Activated CD4-positive, alpha-beta T cell treated with anti-CD3 and anti-CD28 coated beads, Interleukin-2, amount 50 U/mL, for 1 hour (primary cell): ENCODE results near the gene LAMA2.

Source experiments
- DNase-seq: peaks from one replicate; pipeline ENCODE4 v3.0.0-alpha.2; 2020

The LAMA2 gene

DNA sequence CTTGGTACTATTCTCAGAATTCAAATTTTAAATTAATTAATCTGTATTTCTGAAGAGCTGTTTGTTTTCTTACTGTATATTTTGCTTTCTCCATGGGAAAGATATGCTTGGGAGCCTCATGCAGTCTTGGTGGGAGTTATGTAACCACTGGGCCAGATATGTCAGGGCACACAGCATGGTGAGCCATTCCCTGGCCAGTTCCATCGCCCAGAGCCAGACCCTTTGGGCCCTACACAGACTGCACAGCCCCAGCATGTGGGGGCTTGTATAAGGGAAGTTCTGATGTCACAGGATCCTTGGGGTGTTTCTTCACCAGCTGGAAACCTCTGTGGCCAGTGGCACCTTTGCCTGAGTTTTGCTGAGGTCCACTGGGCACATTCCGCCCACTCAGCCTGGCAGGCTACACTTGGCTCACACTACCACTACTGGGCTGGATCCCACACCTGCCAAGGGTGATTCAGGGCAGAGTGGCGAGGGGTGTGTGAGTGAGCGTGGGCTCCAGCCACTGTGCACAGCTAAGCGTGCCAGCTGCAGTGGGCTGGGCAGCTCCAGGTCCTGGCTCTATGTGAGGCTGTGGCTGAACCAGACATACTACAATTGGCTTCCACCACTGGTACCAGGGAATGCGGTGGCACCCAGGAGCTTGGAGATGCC, 533.5 kb downstream of the LAMA2 start:
- DNase-seq: no peak

DNA sequence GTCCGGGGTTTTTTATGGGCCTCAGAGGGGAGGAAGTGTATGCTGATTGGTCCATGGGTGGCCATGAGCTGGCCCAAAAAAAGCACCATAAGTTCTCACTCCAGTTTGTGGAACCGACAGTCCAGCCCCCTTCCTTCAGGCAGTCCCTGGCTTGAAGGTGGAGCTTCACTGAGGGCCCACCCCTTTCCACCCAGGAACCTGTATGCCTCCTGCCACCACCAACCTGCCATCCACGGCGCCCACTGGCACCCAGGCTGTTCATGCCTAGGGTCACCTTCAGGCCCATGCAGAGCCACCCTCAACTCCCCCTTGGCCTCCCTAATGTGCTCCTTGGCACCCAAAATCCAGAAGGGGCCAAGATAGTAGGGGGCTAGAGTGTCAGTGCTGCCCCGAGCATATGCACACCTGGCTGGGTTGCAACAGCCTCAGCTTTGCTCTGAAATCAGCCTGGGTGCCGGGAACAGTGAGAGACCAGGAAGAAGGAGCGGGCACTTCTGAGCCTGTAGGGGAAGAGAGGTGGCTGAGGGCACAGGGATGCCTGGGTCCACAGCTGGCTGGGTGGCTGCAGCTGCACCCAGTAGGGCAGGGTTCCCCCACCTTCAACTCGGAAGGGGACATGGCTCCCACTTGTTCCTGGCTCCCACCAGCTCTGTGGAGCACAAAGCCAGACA, 534.6 kb downstream of the LAMA2 start:
- DNase-seq: no peak

DNA sequence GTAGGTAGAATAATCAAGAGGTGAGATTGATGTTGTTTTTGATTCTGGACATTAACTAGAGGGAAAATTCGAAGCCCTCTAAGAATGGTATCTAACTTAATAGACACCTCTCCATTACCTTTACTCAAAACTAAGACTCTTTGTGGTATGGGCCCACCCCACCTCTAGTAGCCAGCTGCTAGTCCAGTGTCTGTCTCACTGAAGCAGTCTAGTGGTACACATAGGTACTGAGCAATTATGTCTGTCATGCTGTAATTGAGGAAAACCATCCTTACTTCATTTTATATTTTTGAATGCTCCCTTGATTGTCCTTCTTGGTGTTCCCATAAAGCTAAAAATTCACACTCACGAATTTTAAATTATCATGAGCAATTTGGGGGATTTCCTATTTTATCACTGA, 536.4 kb downstream of the LAMA2 start:
- no peak for DNase-seq

DNA sequence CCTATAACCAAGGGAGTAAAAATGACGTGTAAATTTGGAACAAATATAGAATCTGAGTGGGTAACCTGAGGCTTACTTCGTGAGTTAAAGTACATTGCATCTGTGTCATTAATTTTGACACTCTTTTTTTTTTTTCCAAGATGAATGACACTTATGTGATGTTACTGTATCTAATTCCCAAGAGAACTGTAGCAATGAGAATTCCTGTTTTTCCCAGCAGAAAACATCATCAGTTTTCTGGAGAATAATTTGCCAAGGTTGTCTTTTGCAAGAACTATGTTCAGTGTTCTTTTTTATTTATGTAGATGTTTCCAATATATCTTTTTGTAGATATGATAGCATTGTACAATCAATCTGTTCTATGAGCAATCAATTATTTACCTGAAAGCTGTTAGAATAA, 543.4 kb downstream of the LAMA2 start:
- DNase-seq: no peak

DNA sequence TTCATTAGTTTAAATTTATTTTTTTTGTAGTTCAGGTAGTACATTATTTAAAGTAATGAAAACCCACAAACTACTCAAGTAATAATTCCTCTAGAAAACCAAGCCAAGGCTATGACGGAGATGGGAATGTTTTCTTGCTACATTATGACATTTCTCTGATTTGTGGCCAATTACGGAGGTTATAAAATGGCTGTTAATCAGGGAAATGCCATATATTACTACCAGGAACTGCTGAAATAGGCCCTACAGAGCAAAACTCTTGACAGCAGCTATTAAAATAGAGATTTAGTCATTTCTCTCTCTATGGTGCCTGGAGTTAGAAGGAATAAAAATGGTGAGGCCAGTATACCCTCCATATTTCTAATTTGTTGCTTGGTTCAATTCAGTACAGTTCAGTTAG, 547.0 kb downstream of the LAMA2 start:
- no peak for DNase-seq

DNA sequence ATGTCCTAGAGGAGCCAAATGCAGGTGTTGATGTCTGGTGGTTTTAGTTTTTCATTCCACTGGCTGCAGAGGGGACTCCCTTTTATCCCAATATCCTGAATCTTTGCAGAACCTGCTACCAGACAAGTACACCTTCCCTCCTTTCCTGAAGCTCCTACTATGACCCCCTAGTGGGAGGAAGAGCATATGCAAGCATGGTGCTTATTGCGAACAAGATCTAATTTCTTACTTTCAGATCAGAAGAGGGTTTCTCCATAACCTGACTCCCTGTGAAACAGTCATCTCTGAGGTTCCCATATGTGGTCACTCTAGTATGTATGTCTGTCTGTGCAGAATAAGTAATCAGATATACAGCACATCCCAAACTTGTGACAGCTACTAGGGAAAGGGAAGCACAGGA, 549.8 kb downstream of the LAMA2 start:
- DNase-seq: no peak

DNA sequence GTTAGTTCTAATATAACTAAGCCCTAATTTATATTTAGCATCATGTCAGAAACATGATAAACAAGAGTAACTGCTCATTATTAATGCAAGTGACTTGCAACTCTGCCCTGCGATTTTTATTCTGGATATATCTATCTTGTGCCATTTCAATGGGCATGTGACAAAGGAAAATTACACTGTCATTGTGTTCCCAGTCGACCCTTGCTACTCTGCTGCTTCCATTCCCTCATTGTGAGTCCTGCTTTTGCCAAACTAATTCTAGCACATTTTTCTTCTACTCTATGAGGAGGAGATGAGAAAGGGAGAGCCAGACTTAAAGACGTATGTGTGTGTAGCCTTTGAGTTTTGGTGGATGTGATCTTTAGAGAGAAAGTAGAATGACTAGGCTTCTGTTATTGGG, 551.2 kb downstream of the LAMA2 start:
- DNase-seq: no peak

DNA sequence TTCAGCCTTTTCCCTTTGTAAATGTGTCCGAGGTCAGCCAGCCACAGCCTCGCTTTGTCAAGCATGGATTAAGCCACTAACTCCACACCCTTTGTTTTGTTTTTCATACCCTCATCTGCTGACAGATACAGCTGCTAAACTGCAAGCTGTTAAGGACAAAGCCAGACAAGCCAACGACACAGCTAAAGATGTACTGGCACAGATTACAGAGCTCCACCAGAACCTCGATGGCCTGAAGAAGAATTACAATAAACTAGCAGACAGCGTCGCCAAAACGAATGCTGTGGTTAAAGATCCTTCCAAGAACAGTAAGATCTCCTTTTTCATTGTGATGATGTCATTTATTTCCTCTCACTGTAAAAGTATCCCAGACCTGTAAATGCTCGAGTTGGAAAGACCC, 557.8 kb downstream of the LAMA2 start:
- DNase-seq: no peak

DNA sequence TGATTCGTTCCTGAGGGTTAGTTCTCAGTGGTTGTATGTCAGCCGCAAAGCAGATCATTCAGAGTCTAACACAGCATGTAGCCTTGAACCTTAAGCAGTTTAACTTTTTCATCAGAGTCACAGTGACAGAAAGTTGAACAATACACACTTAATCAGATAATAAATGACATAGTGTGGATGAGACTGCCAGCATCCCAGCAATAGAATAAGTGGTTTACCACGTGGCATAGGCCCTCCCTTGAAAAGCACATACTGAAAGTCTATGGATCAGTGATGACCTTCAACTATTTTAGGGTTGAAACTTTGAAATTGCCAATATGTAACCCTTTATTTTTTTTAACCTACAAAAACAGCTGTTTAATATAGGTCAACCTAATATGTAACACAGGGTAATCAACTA, 561.7 kb downstream of the LAMA2 start:
- DNase-seq: no peak

DNA sequence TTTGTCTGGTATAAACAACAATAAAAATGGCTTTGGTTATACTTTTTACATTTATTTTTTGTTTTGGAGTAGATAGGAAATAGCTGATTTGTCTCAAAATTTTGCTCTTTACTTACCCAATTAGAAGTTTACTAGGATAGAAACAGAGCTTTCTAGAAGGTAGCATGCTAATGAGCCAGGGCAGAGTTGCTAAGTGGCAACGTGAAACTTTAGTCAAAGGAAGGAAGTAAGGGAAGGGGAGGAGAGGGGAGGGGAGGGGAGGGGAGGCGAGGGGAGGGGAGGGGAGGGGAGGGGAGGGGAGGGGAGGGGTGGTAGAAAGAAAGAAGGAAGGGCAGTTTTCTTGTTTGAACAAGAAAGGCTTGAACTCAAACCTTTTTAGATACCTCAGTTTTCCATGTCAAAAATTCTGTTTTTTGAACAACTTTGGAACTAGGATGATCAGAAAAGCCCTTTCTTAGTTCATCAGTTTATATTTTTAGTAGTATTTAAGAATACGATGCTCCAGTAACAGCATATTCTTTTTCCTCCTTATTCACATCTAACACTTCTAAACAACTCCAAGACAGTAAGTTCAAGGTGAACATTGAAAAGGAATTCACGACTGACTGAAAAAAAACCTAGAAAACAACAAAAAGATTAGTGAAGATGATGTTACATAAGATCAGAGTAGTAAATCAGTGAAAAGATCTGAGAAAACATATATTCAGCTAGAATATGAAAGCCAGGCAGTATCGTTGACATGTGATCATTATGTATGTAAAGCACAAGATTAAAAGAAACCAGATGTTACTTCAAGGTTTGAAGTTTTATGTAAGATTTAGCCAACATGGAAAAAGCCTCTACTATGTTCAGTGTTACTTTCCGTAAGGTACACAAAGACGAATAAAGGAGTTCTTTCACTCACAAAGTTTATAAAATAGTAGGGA, 563.6 kb downstream of the LAMA2 start:
- DNase-seq: no peak

DNA sequence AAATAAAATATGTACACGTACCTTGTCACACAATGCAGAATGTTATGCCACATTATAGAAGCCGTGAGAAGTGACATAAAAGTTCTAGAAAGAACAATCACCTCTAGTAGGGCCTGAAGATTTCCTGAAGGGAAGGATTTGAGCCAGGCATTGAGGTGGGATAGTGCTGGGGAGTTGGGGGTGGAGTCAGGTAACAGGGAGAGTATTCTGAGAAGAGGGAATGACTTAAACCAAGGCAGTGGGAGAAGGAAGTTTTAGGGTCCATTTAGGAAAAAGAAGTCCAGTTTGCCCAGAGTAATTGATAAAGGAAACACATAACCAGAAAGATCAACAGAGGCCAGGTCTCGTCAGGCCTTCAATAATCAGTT, 564.2 kb downstream of the LAMA2 start:
- no peak for DNase-seq

DNA sequence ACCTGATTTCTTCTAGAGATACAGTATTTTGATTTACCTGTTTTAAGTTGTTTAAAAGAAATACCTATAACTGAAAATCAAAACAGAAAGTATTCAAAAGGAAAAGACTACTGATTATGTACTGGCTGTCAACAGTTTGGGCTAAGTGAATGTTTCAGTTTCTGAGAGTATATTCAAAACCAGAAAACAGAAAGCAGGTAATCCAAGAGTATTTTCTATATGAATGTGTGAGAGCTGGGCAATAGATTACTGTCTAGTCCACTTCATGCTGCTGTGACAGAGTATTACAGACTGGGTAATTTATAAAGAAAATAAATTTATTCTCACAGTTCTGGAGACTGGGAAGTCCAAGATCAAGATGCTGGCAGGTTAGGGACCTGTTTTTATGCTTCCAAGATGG, 566.0 kb downstream of the LAMA2 start:
- DNase-seq: no peak

DNA sequence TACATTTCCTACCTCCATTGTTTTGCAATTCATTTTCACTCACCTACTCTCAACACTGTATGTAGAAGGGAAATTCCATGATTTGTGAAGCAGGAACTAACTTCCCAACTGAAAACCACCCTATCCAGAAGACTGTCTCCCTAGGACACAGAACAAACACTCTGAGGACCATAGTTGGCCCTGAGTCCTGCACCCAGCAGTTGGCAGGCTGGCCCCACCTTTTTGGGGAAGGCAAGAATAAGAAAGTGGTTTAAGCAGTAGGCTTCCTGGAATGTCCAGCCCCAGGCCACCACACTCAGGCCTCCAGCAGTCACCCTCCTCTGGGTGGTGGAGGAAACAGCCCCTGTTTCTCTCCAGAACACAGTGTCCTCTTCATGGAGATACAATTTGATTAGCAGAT, 568.2 kb downstream of the LAMA2 start:
- DNase-seq: no peak

DNA sequence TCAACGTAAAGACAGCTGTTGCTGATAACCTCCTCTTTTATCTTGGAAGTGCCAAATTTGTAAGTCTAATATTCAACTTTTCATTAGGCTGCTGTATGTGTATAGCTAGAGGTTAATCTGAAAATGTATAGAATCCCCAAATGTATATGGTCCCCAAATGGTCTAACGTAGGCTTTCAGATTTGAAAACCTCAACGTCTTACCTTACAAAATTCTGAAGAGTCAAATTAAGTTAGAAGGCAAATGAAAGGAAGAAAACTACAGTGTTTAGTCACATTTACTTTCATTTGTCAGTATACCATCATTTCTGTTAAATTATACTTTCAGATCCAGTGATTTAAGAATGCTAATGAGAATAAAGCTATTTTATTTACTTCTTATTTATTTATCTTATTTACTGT, 570.1 kb downstream of the LAMA2 start:
- no peak for DNase-seq

DNA sequence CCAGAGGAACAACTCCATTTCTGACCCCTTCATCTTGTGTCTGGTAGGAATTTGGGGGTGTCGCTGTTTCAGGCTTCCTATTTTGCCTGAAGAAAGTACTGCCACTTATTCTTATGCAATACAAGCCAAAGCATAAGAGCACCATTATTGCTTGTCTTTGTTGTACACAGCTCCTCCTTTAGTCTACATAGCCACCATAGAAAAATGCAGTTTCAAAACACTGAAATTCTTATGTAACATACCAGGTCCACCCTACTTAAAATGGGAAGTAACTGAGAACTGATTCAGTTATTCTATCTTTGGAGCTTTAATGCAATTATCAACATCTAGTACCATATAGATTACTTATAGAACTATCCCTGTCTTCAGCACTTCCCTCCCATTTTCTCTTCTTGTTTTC, 571.5 kb downstream of the LAMA2 start:
- no peak for DNase-seq

DNA sequence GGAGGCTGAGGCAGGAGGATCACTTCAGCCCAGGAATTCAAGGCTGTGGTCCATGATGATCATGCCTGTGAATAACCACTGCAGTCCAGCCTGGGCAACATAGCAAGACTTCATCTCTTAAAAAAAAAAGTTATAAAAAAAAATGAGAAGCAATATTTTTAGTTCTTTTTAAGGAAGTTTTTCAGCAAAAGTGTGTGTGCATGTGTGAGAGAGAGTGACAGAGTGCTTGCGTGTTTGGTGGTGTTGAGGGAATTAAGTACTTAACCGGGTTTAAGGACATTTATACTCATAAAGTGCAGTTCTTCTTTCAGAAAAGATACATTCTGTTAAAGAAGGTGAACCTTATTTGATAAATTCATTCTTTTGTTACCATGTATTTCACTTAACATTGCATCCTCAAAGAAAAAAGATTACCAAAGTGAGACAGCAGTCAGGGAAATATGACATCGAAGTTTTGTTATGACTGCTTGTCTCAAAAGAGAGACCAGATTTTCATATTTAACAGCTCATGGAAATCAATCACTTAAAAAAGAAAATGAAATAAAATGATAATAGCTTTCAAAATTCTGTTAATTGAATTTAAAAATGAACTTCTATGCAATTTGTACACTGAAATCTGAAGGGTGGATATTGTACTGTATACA, 572.3 kb downstream of the LAMA2 start:
- no peak for DNase-seq

DNA sequence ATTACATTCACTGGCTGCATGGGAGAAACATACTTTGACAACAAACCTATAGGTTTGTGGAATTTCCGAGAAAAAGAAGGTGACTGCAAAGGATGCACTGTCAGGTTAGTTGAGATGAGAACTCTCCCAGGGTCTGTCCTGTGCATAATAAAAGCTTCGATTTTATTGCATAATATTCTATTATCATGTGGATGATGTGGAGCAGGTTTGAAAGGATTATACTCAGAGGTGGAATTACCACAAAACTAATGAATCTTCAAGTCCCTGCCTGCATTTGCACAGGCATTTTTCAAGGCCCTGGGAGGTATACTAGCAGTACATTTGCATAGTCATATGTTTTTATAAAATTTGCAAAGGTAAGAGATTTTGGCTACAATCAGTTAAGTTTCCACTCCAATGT, 577.3 kb downstream of the LAMA2 start:
- no peak for DNase-seq

DNA sequence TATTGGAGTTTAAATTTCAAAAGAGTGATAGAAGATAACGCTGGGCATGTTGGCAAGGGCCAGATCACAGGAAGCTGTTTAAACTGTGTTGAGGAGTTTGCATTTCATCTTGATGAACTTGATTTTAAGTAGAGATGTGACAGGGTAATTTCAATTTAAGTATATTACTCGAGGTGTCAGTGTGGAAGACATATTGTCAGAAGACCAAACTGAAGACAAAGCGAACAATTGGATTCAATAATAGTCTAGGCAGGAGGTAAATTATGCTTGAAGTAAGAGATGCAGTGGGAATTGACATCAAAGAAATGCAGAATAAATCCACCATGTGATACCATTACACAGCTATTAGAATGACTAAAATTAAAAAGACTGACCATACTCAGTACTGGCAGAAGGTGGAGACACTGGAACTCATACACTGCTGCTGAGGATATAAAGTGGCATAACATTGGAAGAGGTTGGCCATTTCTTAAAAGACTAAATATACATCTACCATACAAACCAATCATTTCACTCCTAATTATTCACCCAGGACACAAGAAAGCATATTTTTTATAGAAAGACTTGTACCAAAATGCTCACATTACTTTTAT, 586.2 kb downstream of the LAMA2 start:
- no peak for DNase-seq

DNA sequence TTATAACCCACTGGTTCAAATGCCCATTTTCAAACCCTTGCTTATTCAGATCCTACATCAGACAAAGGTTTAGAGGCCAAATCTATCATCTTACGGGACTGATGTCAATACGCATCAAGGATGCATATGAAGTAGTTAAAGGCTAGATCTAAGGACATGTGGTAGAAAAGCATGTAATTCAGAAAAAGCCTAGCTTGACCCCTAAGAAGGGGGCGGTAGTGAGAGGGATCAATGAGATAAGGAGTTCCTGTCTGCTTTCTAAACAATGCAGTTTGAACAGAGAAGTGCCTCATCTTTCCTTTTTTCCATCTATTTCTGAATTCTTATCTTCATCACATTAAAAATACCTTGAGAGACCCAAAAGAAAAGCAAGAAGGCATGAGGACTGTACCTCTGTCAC, 589.3 kb downstream of the LAMA2 start:
- no peak for DNase-seq

DNA sequence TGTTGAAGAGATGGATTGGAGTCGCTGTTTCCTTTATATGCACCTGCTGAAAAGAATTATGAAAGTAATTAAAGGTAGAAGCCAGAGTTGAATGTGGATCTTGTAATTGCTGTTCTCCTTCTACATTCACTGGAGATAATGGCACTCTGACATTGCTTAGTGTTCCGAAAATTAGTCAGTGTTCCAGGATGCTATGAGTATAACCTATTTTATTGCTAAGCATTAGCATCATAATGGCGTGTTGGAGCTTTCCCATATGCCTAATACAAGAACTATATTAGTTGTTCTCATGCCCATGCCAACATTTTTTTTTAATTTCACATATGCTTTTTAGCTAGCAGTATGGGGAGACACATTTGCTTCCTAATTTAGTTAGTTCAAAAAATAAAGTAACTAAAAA, 590.6 kb downstream of the LAMA2 start:
- DNase-seq: no peak

DNA sequence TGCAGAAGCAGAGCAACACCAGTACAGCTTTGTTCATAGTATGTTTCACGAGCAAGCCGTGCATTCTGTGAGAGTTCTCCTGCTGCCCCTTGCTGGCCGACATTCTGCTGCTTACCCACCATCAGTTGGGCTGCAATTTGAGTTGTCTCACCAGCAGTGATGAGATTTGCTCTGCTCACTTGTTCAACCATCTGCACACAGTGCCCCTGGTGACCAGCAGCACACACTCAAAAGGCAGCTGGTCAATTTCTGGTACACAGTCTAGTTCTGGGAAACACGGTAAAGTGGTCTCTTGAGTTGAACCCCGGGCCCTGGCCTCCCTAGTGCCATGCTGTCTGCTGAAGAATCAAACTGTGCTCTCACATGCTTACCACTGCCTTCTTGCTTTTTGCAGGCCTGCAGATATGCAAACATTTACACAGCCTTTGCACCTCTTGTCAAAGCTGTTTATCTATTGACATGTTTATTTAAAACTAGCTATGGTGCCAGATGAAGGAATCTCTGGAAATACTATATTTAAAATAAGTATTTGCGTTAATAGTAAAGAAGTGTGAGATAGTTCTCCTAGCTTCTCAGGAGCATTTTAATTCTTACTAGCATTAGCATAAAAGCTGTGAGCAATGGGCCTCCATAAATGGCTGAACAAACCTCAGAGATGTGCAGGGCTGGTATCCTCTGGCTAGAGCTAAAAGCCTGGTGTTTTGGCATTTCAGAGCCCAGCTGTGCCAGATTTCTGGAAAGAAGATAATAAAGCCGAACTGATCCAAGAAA, 592.7 kb downstream of the LAMA2 start:
- DNase-seq: no peak

DNA sequence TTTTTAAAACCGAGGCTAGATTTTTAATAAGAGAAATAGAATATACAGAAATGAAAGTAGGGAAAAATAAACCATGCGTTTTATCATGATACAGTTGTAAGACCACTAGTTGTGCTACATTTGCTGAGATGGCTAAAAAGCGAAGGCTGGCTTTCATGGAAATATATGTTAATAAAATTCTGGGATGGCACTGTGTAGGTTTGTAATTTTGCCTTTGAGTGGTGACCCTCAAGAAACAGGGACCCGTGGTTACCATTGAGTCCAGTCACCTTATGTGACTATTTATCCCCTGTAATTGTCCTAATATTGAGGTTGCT, 593.3 kb downstream of the LAMA2 start:
- no peak for DNase-seq

DNA sequence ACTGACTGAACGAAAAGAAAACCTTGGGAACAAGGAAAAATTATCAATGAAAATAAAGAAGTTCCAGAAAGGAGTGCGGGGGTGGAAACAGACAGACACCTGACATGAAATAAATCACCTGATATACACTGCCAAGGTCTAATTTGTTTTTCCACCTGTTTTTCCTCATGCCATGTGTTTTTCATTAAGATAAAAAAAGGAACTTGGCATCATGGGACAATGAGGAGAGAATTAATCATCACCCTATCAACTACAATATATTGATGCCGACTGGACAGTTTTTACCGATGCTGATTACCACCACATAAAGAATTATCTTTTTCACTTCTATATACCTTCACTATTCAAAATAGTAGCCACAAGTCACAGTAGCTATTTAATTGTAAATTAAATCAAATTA, 593.9 kb downstream of the LAMA2 start:
- no peak for DNase-seq
